Neutrophil (primary cell): ENCODE measurements around the gene ENTPD8.

ENCODE experiments used
- H3K27ac ChIP-seq: fragments of 200-600 bp; sonication (generic); 2 replicates; pipeline ENCODE4 v1.5.1; 2016; ENCODE audit warnings: mild to moderate bottlenecking, moderate library complexity
- H3K27me3 ChIP-seq: fragments of 200-600 bp; sonication (generic); 2 replicates; pipeline ENCODE4 v1.6.0; 2016; ENCODE audit warnings: mild to moderate bottlenecking
- H3K36me3 ChIP-seq: fragments of 200-600 bp; sonication (generic); 2 replicates; pipeline ENCODE4 v1.5.1; 2017
- H3K4me1 ChIP-seq, 2 experiments: fragments of 200-600 bp in 1 of 2; sonication (generic) in 1 of 2; 1 replicate in 1 of 2; 2 replicates in 1 of 2; pipeline versions ENCODE4 v1.5.1 to v1.6.1; 2013 to 2016; ENCODE audit warnings: low read depth in 1 of 2, low read length in 1 of 2, mild to moderate bottlenecking in 1 of 2, moderate library complexity in 1 of 2; ENCODE audit not compliant: control insufficient read depth in 1 of 2, insufficient read depth in 1 of 2
- H3K4me3 ChIP-seq, 2 experiments: fragments of 200-600 bp in 1 of 2; sonication (generic) in 1 of 2; 1 replicate in 1 of 2; 2 replicates in 1 of 2; pipeline ENCODE4 v1.5.1; 2013 to 2016; ENCODE audit warnings: low read depth in 1 of 2, low read length in 1 of 2, mild to moderate bottlenecking in 1 of 2, moderate library complexity in 1 of 2
- H3K9me3 ChIP-seq: fragments of 200-600 bp; sonication (generic); 2 replicates; pipeline ENCODE4 v1.5.1; 2016
- TF ChIP-seq, protein P1 (sequence below): fragments of 200-600 bp; sonication (generic); IDR thresholded peaks from 2 replicates; pipeline ENCODE4 v1.5.1; 2016; ENCODE audit warnings: antibody characterized with exemption

ENTPD8 gene

DNA sequence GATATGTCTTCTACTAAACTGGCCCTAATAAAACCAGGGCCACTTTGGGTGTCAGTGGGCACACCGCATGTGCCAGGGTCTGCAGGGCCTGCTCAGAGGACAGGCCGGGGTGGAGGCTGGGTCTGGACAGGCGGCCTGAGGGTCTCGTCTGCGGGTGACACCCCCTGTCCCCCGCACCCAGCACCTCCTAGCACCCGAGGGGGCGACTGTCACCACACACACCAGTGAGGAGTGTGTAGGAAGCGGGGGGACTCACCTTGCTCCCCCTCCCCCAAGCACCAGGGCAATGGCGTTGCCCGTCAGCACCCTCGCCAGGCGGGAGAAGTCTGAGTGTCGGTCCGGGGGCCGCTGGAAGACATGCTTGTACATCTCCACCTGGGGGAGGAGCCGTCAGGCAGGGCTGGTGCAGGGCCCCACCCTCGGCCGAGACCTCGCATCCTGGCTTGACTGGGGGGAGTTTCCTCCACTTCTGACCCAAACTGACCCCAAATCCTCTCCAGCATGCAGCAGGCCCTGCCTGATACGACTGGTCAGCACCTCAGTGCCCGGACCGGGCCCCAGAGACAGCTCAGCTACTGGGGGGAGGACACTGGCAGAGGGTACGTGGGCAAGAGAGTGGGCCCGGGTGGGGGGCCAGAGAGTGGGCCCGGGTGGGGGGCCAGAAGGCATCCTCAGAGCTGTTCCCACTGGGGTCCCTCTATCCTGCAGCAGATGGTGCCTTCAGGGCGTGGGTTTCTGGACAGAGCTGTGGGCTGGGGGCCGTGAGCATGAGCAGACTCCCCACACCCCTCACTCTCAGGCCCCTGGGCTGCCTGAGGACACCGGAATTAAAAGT, 36.8 kb upstream of the ENTPD8 start:
- H3K27ac ChIP-seq = no peak overlapping the region
- TF ChIP-seq, protein P1, sequence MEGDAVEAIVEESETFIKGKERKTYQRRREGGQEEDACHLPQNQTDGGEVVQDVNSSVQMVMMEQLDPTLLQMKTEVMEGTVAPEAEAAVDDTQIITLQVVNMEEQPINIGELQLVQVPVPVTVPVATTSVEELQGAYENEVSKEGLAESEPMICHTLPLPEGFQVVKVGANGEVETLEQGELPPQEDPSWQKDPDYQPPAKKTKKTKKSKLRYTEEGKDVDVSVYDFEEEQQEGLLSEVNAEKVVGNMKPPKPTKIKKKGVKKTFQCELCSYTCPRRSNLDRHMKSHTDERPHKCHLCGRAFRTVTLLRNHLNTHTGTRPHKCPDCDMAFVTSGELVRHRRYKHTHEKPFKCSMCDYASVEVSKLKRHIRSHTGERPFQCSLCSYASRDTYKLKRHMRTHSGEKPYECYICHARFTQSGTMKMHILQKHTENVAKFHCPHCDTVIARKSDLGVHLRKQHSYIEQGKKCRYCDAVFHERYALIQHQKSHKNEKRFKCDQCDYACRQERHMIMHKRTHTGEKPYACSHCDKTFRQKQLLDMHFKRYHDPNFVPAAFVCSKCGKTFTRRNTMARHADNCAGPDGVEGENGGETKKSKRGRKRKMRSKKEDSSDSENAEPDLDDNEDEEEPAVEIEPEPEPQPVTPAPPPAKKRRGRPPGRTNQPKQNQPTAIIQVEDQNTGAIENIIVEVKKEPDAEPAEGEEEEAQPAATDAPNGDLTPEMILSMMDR = no peak
- no peaks in the 10 kb centered on the region for H3K9me3 ChIP-seq
- no peaks in the 10 kb centered on the region for H3K4me1 ChIP-seq
- H3K27me3 ChIP-seq = no peaks in the 10 kb centered on the region
- H3K36me3 ChIP-seq = no peaks in the 10 kb centered on the region
- no peak overlapping the region for H3K4me3 ChIP-seq

DNA sequence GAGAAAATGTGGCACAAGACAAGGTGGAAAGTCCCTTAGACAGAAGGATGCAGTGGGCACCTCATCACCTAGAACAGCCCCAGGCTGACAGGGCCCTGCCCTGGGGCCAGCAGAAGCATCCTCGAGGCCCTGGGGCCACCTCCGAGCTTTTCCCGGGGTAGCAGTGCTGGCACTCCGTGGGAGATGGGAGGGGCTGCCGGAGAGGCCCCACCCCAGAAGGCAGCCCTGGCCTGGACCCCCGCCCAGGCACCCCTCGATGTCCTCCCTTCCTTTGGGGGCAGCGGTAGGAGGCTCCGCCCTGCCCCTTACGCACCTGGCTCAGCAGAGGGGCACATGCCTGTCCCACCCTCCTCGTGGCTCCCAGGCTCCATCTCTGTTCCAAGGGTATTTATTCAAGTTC, 35.7 kb upstream of the ENTPD8 start:
- H3K27me3 ChIP-seq = no peaks in the 10 kb centered on the region

DNA sequence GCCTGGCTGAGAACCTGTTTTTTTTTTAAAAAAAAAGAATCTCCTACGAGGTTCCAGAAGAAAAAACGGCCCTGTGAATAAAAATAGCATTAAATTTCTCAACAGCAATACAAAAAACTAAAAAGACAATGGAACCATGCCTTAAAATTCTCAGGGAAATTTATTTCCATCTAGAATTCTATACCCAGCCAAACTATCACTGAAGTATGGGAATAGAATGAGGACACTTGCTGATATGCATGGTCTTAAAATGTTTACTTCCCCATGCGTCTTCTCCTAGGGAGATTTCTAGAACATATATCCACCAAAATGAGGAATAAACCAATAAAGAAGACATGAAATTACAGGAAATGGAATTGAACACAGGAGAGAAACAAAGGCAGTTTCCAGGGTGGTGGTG, 34.5 kb upstream of the ENTPD8 start:
- Histone ChIP-seq H3K9me3 (no peaks in the 10 kb centered on the region), H3K27ac (no peak overlapping the region)

More for the DNA sequence above, 35.7 kb upstream of the ENTPD8 start:
- no peaks in the 10 kb centered on the region for H3K9me3 ChIP-seq
- H3K4me3 ChIP-seq = no peak overlapping the region
- H3K4me1 ChIP-seq = no peaks in the 10 kb centered on the region
- no peak overlapping the region for H3K27ac ChIP-seq
- H3K36me3 ChIP-seq = no peaks in the 10 kb centered on the region
- TF ChIP-seq, protein P1 = no peak

DNA sequence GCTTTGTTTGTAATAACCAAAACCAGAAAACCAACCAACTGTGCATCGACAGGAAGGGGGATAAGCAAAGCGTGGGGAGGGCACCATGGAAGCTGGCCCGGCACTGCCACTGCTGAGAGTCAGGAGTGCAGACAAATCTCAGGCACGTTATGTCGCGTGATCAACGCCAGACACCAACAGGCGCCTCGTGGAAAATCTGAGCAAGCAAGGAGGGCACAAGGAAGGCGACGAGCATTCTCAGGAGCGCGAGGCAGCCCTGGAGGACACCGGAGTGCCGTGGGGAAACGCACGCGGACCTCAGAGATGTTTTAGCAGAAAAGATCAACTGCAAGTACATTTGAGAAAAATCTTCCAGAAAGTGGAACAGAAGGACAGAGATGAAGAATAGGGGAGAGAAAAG, 33.1 kb upstream of the ENTPD8 start:
- H3K27me3 ChIP-seq = peaks cover 20% of the 10 kb centered on the region
- H3K4me1 ChIP-seq = no peaks in the 10 kb centered on the region
- no peak overlapping the region for H3K27ac ChIP-seq
- no peak overlapping the region for H3K4me3 ChIP-seq
- no peaks in the 10 kb centered on the region for H3K9me3 ChIP-seq
- TF ChIP-seq, protein P1 = no peak
- H3K36me3 ChIP-seq = no peaks in the 10 kb centered on the region

More for the DNA sequence above, 34.5 kb upstream of the ENTPD8 start:
- H3K27me3 ChIP-seq = peaks cover 6% of the 10 kb centered on the region
- H3K4me3 ChIP-seq = no peak overlapping the region
- H3K36me3 ChIP-seq = no peaks in the 10 kb centered on the region
- TF ChIP-seq, protein P1 = no peak
- no peaks in the 10 kb centered on the region for H3K4me1 ChIP-seq

DNA sequence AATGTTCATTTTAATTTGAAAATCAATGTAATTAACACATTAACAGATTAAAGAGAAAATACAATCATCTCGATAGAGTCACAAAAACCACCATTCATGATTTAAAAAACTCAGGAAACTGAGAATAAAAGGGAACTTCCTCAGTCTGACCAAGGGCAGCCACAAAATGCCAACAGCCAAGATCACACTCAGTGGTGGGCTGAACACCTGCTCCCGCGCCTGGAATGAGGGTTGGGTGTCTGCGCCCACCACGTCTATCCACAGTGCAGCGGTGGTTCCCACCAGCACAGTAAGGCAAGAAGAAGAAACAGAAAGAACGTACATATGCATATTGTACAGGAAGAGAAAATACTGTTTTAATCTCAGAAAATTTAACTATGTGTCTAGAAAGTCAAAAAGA, 29.6 kb upstream of the ENTPD8 start:
- TF ChIP-seq, protein P1 = no peak
- no peaks in the 10 kb centered on the region for H3K4me1 ChIP-seq

More for the DNA sequence above, 29.6 kb upstream of the ENTPD8 start:
- H3K4me3 ChIP-seq = no peak overlapping the region
- H3K27ac ChIP-seq = no peak overlapping the region
- peaks cover 31% of the 10 kb centered on the region for H3K27me3 ChIP-seq
- no peaks in the 10 kb centered on the region for H3K36me3 ChIP-seq
- H3K9me3 ChIP-seq = no peaks in the 10 kb centered on the region
